ENCODE results near the gene STK16.

GRCh38 chr2:219219784-219220532 is 25.3 kb upstream of the STK16 start:
- no peak for TF ChIP-seq CTCF (IDR thresholded peaks at IDR 0.05)
- TF ChIP-seq POLR2A (IDR thresholded peaks at IDR 0.05), result no peak
- no peak for TF ChIP-seq EP300 (IDR thresholded peaks at IDR 0.05; ENCODE audit: low read depth)

Data from transverse colon (tissue), 3 donors.